NOMO-1 (cell line): ENCODE data around the gene ARFRP1.

Experiments used
- DNase-seq, 2 experiments: peaks; one replicate each; lab custom pipeline; 2025; ENCODE audit not compliant: unreplicated experiment in 2 of 2; lab: John Stamatoyannopoulos, UW

ARFRP1 gene

DNA sequence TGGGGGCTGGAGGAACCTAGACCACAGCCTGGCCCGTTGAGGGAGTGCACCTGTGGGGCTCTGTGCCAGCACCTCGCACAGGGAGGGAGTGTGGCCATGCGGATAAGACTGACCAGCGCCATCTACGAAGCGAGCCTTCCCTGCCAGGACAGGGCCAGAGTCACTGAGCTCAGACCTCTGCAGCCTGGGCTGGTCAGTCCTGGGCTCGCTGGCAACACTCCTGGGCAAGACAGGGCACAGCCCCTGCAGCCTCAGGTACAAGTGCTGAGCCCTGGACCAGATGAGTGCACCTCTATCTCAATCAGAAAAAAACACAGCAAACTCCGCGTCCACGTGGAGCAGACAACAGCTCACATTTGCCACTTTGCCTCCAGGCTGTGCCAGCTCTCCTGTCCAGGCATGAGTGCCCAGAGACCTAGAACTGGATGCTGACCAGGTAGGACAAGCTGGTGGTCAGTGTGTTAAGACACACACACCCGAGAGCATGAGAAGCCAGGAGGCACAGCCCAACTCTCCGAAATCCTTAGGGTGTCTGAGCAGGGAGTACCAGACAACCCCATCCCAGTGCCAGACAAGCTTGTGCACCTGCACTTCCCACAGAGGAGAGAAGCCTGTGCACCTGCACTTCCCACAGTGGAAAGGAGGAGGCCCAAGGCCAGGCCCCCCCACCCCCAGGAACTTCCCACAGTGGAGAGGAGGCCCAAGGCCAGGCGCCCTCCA is 4.9 kb downstream of the ARFRP1 start:
- DNase-seq = no peak

GRCh38 chr20:63702036-63702665 is 5.6 kb downstream of the ARFRP1 start:
- no peak for DNase-seq

- DNase-seq = no peak
These were observed 6.3 kb downstream of the ARFRP1 start for GRCh38 chr20:63701329-63702035.

GRCh38 chr20:63701051-63701328 is 6.8 kb downstream of the ARFRP1 start:
- DNase-seq = no peak

DNA sequence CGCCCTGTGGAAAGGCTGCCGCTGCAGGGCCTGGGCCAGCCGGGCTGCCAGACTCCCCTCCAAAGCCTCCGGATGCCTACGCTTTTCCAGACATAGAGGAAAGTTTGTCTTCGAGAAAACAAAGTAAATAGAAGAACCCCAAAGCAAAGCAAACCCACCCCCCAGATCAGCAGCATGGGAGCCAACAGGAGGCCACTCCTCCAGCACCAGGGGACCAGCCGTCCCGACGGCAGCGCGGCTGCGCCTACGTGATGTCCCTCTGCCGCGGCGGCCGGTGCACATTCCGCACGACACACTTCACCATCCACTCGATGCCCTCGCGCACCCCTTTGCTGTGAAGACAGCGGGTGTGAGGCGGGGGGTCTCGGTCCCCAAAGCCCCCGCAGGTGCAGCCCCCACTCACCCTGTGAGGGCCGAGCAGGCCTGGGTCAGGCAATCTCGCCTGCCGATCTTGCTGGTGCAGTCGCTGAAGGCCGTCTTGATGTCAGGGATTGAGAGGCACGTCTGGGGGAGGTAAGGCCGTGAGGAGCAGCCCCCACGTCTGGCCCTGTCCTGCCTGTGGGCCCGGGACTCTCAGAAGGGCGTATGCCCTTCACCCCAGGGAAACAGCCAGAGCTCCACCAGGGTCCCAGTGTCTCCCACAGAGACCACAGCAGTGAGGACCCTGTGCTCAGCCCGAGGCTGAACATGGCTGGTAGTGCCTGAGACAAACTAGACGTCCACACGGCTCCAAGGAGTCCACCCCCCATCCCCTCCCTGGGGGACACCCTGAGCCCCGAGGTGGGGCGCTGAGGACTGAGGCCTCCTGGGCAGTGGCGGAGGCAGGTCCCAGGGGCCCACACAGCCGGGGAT is 7.4 kb downstream of the ARFRP1 start:
- no peak for DNase-seq

DNA sequence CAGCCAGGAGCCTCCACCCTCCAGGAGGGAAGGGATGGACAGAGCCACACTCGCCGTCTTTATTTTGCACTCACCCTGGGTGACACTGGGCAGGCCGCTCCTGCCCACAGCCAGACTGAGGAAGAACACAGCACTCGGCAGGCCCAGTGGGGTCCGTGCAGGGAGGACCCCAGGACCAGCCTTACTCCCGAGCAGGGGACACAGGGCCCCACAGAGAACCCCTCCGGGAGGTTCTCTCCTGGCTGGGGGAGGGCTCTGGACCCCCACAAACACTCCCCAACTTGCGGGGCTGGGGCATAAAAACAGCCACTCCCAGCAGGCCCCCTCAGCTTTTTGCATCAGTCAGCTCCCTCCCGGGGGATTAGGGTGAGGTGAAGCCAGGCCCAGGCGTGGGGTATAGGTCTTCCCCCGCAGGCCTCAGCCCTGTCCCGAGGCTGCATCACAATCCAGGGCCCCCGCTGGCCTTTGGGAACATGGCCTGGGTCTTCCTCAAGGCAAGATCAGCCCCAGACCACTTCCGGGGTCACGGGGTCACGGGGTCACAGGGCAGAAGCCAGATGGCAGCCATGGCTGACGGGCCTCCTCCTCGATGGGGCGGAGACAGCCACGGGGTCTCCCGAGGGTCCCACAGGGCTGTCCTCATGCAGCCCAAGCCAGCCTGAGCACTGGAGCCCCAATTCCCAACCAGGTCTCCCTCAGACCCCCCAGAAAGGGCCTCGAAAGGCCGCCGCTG is 8.1 kb downstream of the ARFRP1 start:
- DNase-seq = no peak

DNA sequence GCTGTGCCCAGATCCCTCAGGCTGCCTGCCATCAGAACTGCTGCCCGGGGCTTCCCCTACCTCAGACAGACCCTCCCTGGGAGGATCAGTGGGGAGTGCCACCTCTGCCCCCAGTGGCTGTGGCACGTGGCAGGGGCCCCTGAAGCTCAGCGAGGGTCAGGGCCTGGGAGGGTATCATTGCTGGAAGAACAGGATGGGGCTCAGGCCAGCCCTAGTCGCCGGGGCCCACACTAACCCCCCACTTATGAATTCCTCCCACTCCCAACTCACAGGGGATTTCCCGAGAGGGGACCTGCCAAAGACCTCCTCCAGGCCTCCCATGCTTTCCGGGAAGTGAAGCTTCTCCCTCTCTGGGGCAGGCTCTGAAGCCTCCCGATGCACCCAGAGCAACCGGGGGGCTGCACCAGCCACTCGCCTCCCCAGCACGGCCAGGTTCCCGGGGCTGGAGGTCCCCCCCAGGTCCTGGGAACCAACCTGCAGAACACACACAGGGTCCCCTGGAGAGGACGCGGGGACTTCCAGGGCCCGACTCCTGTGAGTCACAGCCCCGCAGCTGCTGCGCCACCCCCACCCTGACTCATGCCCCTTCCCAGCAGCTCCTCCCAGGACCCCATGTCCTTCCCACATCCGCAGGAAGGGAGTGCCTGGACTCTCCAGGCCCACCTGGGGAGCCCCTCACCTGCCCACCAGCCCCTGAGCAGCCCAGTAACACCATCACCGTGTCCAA is 8.9 kb downstream of the ARFRP1 start:
- no peak for DNase-seq

DNA sequence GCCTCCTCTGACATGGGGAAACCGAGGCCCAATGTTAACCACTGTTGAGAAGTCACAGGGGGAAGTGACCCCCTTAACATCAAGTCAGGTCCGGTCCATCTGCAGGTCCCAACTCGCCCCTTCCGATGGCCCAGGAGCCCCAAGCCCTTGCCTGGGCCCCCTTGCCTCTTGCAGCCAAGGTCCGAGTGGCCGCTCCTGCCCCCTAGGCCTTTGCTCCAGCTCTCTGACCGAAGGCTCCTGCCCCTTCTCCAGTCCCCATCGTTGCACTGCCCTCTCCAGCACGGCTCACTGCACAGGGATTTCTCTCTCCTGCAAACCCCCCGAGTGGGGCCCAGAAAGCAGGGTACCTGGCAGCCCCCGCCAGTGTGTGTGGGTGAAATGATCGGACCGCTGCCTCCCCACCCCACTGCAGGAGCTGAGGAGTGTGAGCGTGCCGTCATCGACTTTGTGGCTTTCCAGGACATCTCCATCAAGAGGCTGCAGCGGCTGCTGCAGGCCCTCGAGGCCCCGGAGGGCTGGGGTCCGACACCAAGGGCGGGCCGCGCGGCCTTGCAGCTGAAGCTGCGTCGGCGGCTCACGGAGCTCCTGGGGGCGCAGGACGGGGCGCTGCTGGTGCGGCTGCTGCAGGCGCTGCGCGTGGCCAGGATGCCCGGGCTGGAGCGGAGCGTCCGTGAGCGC is 9.8 kb downstream of the ARFRP1 start:
- DNase-seq = no peak

DNA sequence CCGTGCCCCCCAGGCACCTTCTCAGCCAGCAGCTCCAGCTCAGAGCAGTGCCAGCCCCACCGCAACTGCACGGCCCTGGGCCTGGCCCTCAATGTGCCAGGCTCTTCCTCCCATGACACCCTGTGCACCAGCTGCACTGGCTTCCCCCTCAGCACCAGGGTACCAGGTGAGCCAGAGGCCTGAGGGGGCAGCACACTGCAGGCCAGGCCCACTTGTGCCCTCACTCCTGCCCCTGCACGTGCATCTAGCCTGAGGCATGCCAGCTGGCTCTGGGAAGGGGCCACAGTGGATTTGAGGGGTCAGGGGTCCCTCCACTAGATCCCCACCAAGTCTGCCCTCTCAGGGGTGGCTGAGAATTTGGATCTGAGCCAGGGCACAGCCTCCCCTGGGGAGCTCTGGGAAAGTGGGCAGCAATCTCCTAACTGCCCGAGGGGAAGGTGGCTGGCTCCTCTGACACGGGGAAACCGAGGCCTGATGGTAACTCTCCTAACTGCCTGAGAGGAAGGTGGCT is 10.4 kb downstream of the ARFRP1 start:
- no peak for DNase-seq

GRCh38 chr20:63696628-63697356 is 11.0 kb downstream of the ARFRP1 start, which contains the start of gene TNFRSF6B:
Gene TNFRSF6B, plus strand, starts transcription at chr20:63696652. Its CDS starts 116 bp downstream, at chr20:63696768.
- DNase-seq = no peak

DNA sequence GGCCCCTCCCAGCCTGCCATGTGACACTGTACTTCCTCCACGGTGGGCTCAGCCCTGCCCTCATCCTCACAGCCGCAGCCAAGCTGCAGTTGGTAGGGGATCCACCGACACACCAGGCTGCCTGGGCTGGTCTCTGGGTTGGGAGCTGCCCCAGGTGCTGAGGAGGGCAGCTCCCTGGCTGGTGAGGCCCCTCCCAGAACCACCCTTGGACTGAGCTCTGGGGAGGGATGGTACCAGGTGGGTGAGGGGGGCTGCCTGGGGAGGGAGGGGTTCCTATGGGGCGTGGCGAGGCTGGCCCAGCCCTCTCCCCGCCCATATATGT is 11.5 kb downstream of the ARFRP1 start:
- DNase-seq = no peak

GRCh38 chr20:63695424-63696305 is 12.1 kb downstream of the ARFRP1 start:
- DNase-seq = no peak

GRCh38 chr20:63694584-63695423 is 13.0 kb downstream of the ARFRP1 start:
- DNase-seq = no peak

DNA sequence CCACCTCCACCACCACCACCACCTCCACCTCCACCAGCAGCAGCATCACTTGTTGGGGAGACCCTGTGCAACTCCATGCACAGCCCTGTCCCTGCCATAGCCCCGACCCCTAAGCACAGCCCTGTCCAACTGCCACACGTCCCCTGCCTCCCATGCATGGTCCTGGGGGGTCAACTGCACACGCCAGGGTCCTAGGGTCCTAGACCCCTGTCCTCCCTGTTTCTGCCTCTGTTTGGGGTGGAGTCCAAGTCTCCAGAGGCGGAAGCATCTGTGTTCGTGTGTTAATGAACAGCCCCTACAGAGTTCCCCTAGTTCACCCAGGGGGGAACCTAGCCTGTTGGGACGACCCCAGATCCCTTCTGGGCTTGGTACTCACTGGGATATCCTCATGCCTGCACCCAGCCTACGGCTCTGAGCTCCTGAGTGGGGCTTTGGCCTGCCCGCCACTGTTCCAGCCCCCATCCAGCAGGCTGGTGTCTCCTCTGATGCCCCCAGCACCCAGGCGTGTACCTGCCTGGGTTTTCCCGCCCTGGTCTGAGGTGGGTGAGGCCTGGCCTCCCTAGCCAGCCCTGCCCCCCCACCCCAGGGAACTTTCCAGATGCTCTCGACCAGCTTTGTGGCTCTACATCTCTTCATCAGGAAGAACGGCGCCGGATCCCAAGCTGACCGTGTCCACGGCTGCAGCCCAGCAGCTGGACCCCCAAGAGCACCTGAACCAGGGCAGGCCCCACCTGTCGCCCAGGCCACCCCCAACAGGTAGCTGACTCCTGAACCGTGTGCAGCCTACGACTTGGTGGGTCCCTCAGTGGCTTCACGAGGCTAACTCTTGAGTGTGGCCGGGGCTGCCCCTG is 13.8 kb downstream of the ARFRP1 start:
- DNase-seq = no peak

DNA sequence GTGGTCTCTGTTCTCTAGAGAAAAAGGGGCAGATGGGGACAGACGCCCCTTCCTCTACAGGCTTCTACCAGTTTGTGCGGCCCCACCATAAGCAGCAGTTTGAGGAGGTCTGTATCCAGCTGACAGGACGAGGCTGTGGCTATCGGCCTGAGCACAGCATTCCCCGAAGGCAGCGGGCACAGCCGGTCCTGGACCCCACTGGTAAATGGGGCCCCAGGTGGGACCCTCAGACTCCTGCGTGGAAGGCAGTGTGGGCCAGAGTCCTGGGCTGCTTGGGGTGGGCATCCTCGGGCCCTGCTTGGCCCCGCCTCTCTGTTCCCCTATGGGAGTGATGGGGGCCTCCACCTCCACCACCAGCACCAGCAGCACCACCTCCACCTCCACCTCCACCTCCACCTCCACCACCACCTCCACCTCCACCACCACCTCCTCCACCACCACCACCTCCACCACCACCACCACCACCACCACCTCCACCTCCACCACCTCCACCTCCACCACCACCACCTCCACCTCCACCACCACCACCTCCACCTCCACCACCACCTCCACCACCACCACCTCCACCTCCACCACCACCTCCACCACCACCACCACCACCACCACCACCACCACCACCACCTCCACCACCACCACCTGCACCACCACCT is 14.6 kb downstream of the ARFRP1 start:
- no peak for DNase-seq
